GM06990 (cell line): Measurements from ENCODE around the gene MOCOS.
A peak's percentile ranks its signal among the peaks of the same experiment; 100 is the strongest.

Experiments
- DNase-seq: peaks from one replicate; pipeline ENCODE4 v3.0.0-alpha.2; 2011; ENCODE audit not compliant: insufficient read length; ENCODE audit errors: extremely low read depth
- H3K27me3 ChIP-seq: replicated peaks from 2 replicates; pipeline ENCODE4 v1.6.0; 2011; ENCODE audit warnings: low read length; ENCODE audit not compliant: control insufficient read depth, insufficient read depth
- H3K36me3 ChIP-seq: 2 replicates; pipeline ENCODE4 v1.5.1; 2011; ENCODE audit warnings: low read length; ENCODE audit not compliant: control insufficient read depth, insufficient read depth
- H3K4me3 ChIP-seq: replicated peaks from 2 replicates; pipeline ENCODE4 v1.5.1; 2011; ENCODE audit warnings: low read depth, mild to moderate bottlenecking, control low read depth, low read length
- CTCF ChIP-seq: IDR thresholded peaks from 2 replicates; pipeline ENCODE4 v1.5.1; 2011; ENCODE audit warnings: low read length, control low read depth, mild to moderate bottlenecking, inconsistent platforms; ENCODE audit not compliant: insufficient read depth, poor library complexity, severe bottlenecking

MOCOS gene

GRCh38 chr18:36149514-36150289 lies 37.6 kb upstream of the MOCOS start:
- H3K4me3 ChIP-seq = no peak overlapping the region
- H3K36me3 ChIP-seq = peaks cover 14% of the 10 kb centered on the region
- no peak for TF ChIP-seq CTCF
- DNase-seq = peak; percentile 17
- H3K27me3 ChIP-seq = no peaks in the 10 kb centered on the region

GRCh38 chr18:36152781-36153180 lies 34.5 kb upstream of the MOCOS start:
- Histone ChIP-seq H3K4me3 (no peak overlapping the region), H3K36me3 (peaks cover 13% of the 10 kb centered on the region), H3K27me3 (no peaks in the 10 kb centered on the region)
- no peak for DNase-seq
- TF ChIP-seq CTCF = no peak

- no peak for DNase-seq
- TF ChIP-seq CTCF = no peak
Measured at GRCh38 chr18:36153203-36153602, 34.1 kb upstream of the MOCOS start.

GRCh38 chr18:36153771-36154170 lies 33.5 kb upstream of the MOCOS start:
- no peak for TF ChIP-seq CTCF
- no peaks in the 10 kb centered on the region for H3K27me3 ChIP-seq
- DNase-seq = no peak
- no peak overlapping the region for H3K4me3 ChIP-seq
- peaks cover 10% of the 10 kb centered on the region for H3K36me3 ChIP-seq

More at GRCh38 chr18:36153203-36153602, 34.1 kb upstream of the MOCOS start:
- Histone ChIP-seq H3K27me3 (no peaks in the 10 kb centered on the region), H3K36me3 (peaks cover 12% of the 10 kb centered on the region), H3K4me3 (no peak overlapping the region)

GRCh38 chr18:36155851-36156757 lies 31.2 kb upstream of the MOCOS start:
- TF ChIP-seq CTCF = no peak
- DNase-seq = no peak
- Histone ChIP-seq H3K27me3 (no peaks in the 10 kb centered on the region), H3K36me3 (peaks cover 10% of the 10 kb centered on the region), H3K4me3 (no peak overlapping the region)
